Measurements from ENCODE around the gene MMAB. TPM values are rescaled to one million over a fixed set of nuclear protein-coding genes. Genes with fewer than 3 reads are reported as not detected.

The MMAB gene
- total and polyA plus RNA-seq, 8 donors = 6.2 to 71.2 (median 29.8) TPM

GRCh38 chr12:109619002-109619604 is 45.8 kb upstream of the MMAB start:
- intact Hi-C loops (cut with DNase I; ENCODE audit: low total_unique reads) = no loop called here
- Histone ChIP-seq H3K9me3 (no peaks in the 10 kb centered on the region), H3K27me3 (peaks cover 0 to 62% (median 22%) of the 10 kb centered on the region in 3 donors), H3K4me1 (peaks cover 0 to 9% (median 7%) of the 10 kb centered on the region in 4 donors), H3K27ac (no peak overlapping the region), H3K36me3 (no peaks in the 10 kb centered on the region), H3K4me3 (no peak overlapping the region)
- 85 to 89% (median 88%) methylated on average over 8 of the region's 8 CpGs for WGBS, 5 donors
- no peak for DNase-seq
- TF ChIP-seq EP300 (IDR thresholded peaks at IDR 0.05) (no peak), POLR2A (IDR thresholded peaks at IDR 0.05) (no peak), POLR2AphosphoS5 (IDR thresholded peaks at IDR 0.05) (no peak)
- TF ChIP-seq, protein P1, sequence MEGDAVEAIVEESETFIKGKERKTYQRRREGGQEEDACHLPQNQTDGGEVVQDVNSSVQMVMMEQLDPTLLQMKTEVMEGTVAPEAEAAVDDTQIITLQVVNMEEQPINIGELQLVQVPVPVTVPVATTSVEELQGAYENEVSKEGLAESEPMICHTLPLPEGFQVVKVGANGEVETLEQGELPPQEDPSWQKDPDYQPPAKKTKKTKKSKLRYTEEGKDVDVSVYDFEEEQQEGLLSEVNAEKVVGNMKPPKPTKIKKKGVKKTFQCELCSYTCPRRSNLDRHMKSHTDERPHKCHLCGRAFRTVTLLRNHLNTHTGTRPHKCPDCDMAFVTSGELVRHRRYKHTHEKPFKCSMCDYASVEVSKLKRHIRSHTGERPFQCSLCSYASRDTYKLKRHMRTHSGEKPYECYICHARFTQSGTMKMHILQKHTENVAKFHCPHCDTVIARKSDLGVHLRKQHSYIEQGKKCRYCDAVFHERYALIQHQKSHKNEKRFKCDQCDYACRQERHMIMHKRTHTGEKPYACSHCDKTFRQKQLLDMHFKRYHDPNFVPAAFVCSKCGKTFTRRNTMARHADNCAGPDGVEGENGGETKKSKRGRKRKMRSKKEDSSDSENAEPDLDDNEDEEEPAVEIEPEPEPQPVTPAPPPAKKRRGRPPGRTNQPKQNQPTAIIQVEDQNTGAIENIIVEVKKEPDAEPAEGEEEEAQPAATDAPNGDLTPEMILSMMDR (IDR thresholded peaks at IDR 0.05) = no peak

GRCh38 chr12:109618082-109618481 is 44.8 kb upstream of the MMAB start:
- Histone ChIP-seq H3K36me3 (no peaks in the 10 kb centered on the region), H3K9me3 (no peaks in the 10 kb centered on the region), H3K27ac (no peak overlapping the region), H3K27me3 (peaks cover 0 to 66% (median 28%) of the 10 kb centered on the region in 3 donors), H3K4me3 (no peak overlapping the region), H3K4me1 (peaks cover 0 to 9% (median 7%) of the 10 kb centered on the region in 4 donors)
- TF ChIP-seq POLR2AphosphoS5 (IDR thresholded peaks at IDR 0.05) (no peak), EP300 (IDR thresholded peaks at IDR 0.05) (no peak), POLR2A (IDR thresholded peaks at IDR 0.05) (no peak)
- TF ChIP-seq, protein P1 (IDR thresholded peaks at IDR 0.05) = no peak
- no peak for DNase-seq
- WGBS, 5 donors = 78 to 91% (median 83%) methylated on average over 5 of the region's 5 CpGs
- intact Hi-C loops (cut with DNase I; ENCODE audit: low total_unique reads) = no loop called here

- H3K36me3 ChIP-seq = no peaks in the 10 kb centered on the region
- no peak overlapping the region for H3K27ac ChIP-seq
- intact Hi-C loops (cut with DNase I; ENCODE audit: low total_unique reads) = no loop called here
- TF ChIP-seq EP300 (IDR thresholded peaks at IDR 0.05) (no peak), POLR2A (IDR thresholded peaks at IDR 0.05) (no peak), POLR2AphosphoS5 (IDR thresholded peaks at IDR 0.05) (no peak)
- TF ChIP-seq, protein P1 (IDR thresholded peaks at IDR 0.05) = no peak
- WGBS, 5 donors = 53 to 76% (median 67%) methylated on average over 10 of the region's 10 CpGs
- peaks cover 0 to 66% (median 34%) of the 10 kb centered on the region in 3 donors for H3K27me3 ChIP-seq
- H3K4me1 ChIP-seq = peaks cover 0 to 9% (median 7%) of the 10 kb centered on the region in 4 donors
- no peak overlapping the region for H3K4me3 ChIP-seq
- no peak for DNase-seq
- no peaks in the 10 kb centered on the region for H3K9me3 ChIP-seq
Observed at GRCh38 chr12:109617491-109617890, 44.2 kb upstream of the MMAB start.

- peaks cover 0 to 75% (median 35%) of the 10 kb centered on the region in 3 donors for H3K27me3 ChIP-seq
- intact Hi-C loops (cut with DNase I; ENCODE audit: low total_unique reads) = no loop called here
- WGBS, 5 donors = 60 to 69% (median 65%) methylated on average over 14 of the region's 14 CpGs
Observed at GRCh38 chr12:109615556-109616229, 42.4 kb upstream of the MMAB start.

More at GRCh38 chr12:109615556-109616229, 42.4 kb upstream of the MMAB start:
- no peak for DNase-seq
- Histone ChIP-seq H3K4me1 (no peaks in the 10 kb centered on the region), H3K36me3 (no peaks in the 10 kb centered on the region), H3K4me3 (no peak overlapping the region), H3K9me3 (no peaks in the 10 kb centered on the region), H3K27ac (no peak overlapping the region)
- TF ChIP-seq, protein P1 (IDR thresholded peaks at IDR 0.05) = no peak
- TF ChIP-seq EP300 (IDR thresholded peaks at IDR 0.05) (no peak), POLR2A (IDR thresholded peaks at IDR 0.05) (no peak), POLR2AphosphoS5 (IDR thresholded peaks at IDR 0.05) (no peak)
